CD4-positive, alpha-beta T cell (primary cell): ENCODE data around the gene TSTD1. TPM values are rescaled to one million over a fixed set of nuclear protein-coding genes. Genes with fewer than 3 reads are reported as not detected.

ENCODE experiments used
- ATAC-seq: fragments of 200-7000 bp; cut with Tn5 transposase; one replicate; pipeline ENCODE4 v1.10.0; 2022; ENCODE audit warnings: mild to moderate bottlenecking; ENCODE audit not compliant: poor library complexity
- CTCF ChIA-PET: fragments of 350-600 bp; sonication (Branson Sonifier 250); formaldehyde crosslinking; loops from one replicate; lab custom pipeline; 2021; ENCODE audit warnings: antibody characterized with exemption, inconsistent platforms; lab: Charles Lee
- POLR2A ChIA-PET: fragments of 350-600 bp; sonication (Branson Sonifier 250); formaldehyde crosslinking; loops from one replicate; lab custom pipeline; 2021; ENCODE audit warnings: antibody characterized with exemption, inconsistent platforms; lab: Charles Lee
- DNase-seq, 14 experiments: peaks; one replicate each; pipeline ENCODE4 v3.0.0-alpha.2; 2013 to 2020; ENCODE audit warnings: mixed read lengths in 2 of 14
- H3K27ac ChIP-seq, 2 donors: one replicate each; pipeline versions ENCODE4 v1.5.1 to v1.7.0; 2013; ENCODE audit warnings: low read length in 2 of 2, low read depth in 1 of 2, mild to moderate bottlenecking in 1 of 2
- H3K27me3 ChIP-seq, 2 experiments: 1 replicate in 1 of 2; 2 replicates in 1 of 2; pipeline versions ENCODE4 v1.6.1 to v1.7.0; 2013; ENCODE audit warnings: low read length in 2 of 2, control low read depth in 1 of 2, mild to moderate bottlenecking in 1 of 2, moderate library complexity in 1 of 2; ENCODE audit not compliant: insufficient read depth in 2 of 2, control insufficient read depth in 1 of 2
- H3K36me3 ChIP-seq: one replicate; pipeline ENCODE4 v1.6.1; 2013; ENCODE audit warnings: low read length, control low read depth; ENCODE audit not compliant: insufficient read depth
- H3K4me1 ChIP-seq: one replicate; pipeline ENCODE4 v1.6.1; 2013; ENCODE audit warnings: low read length, control low read depth; ENCODE audit not compliant: insufficient read depth
- H3K4me3 ChIP-seq: one replicate; pipeline ENCODE4 v1.5.1; 2013; ENCODE audit warnings: mild to moderate bottlenecking, low read length, moderate library complexity
- H3K9me3 ChIP-seq, 2 experiments: 1 replicate in 1 of 2; 2 replicates in 1 of 2; pipeline versions ENCODE4 v1.6.1 to v1.7.0; 2013; ENCODE audit warnings: low read length in 2 of 2, mild to moderate bottlenecking in 2 of 2, control low read depth in 1 of 2, moderate library complexity in 1 of 2; ENCODE audit not compliant: control insufficient read depth in 1 of 2, insufficient read depth in 1 of 2
- H3K27ac Mint-ChIP-seq: one replicate; pipeline ENCODE4 v1.8.0; 2020; ENCODE audit warnings: mixed read lengths
- H3K27me3 Mint-ChIP-seq: one replicate; pipeline ENCODE4 v1.8.0; 2021; ENCODE audit warnings: mixed read lengths
- H3K36me3 Mint-ChIP-seq: one replicate; pipeline ENCODE4 v1.8.0; 2021; ENCODE audit warnings: low read depth, mixed read lengths
- H3K4me1 Mint-ChIP-seq: one replicate; pipeline ENCODE4 v1.8.0; 2021; ENCODE audit warnings: low read depth, mixed read lengths
- H3K4me3 Mint-ChIP-seq: one replicate; pipeline ENCODE4 v1.8.0; 2020; ENCODE audit warnings: mild to moderate bottlenecking, mixed read lengths
- H3K9me3 Mint-ChIP-seq: one replicate; pipeline ENCODE4 v1.8.0; 2020; ENCODE audit warnings: mixed read lengths
- intact Hi-C, 2 experiments: fragments of 100-400 bp; cut with DNase I in 1 of 2; cut with micrococcal nuclease in 1 of 2; formaldehyde crosslinking; loops; one replicate each; pipeline versions ENCODE4 v1.15.1 to v1.9.0; 2023 to 2025; cut with DNase I, micrococcal nuclease
- total RNA-seq, 174 experiments: library from RNA in 2 of 174; stranded (reverse) in 2 of 174; gene quantifications; one replicate each; pipeline ENCODE4 v1.2.3 and lab custom pipeline; 2021 to 2026
- TF ChIP-seq, protein P1 (sequence below): fragments of 200-600 bp; IDR thresholded peaks from one replicate; pipeline ENCODE4 v1.8.0; 2022; ENCODE audit warnings: antibody characterized with exemption, mild to moderate bottlenecking

The TSTD1 gene
- total RNA-seq, 2 experiments from 2014 or later, result 38.0 to 40.3 TPM

DNA sequence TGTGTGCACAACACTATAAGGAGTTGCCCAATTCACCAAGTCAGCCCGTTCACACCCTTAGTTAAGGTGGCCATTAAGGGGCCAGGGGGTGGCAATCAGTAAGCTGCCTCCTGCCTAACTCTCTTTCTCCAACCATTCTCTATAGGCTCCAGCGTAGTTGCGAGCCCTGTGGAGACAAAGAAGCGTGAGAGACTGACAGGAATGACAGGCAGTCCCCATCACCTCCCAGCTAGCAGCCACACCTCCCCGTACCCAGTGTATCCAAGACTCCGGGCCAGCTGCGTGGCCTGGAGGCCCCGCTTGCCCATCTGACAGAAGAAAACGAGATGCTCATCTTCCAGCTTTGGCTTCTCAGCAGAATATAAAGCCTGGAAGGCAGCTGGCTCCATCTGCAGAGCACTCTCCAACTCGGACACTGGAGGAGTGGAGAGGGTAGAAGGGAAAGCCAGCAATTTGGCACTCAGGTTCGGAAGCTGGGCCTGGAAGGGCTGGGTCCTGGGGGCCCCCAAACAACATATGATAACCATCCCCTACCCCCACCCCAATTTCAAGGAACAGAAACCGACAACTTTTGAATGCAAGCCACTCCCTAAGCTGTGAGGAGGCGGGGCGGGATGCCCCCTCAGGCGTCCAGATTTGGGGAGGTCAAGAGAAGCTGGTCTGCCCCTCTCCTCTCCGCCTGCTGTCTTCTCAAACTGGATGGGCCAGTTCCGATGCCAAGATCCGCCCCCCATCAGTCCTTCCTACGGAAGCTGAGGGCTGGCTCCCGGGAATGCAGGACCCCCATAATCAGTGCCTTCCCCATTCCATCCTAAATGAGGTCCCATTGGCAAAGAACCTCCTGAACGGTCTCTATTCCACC, 872 bp downstream of the TSTD1 start:
- TF ChIP-seq, protein P1, sequence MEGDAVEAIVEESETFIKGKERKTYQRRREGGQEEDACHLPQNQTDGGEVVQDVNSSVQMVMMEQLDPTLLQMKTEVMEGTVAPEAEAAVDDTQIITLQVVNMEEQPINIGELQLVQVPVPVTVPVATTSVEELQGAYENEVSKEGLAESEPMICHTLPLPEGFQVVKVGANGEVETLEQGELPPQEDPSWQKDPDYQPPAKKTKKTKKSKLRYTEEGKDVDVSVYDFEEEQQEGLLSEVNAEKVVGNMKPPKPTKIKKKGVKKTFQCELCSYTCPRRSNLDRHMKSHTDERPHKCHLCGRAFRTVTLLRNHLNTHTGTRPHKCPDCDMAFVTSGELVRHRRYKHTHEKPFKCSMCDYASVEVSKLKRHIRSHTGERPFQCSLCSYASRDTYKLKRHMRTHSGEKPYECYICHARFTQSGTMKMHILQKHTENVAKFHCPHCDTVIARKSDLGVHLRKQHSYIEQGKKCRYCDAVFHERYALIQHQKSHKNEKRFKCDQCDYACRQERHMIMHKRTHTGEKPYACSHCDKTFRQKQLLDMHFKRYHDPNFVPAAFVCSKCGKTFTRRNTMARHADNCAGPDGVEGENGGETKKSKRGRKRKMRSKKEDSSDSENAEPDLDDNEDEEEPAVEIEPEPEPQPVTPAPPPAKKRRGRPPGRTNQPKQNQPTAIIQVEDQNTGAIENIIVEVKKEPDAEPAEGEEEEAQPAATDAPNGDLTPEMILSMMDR, result no peak
- no peaks in the 10 kb centered on the region for H3K27me3 ChIP-seq
- CTCF ChIA-PET, result interaction anchor here (1.2 to 6.6 kb wide), 6 partner anchors 17 to 61 kb away, joined by 3 to 66 read pairs (median 8); partner anchors contain the start of genes ARHGAP30, F11R and KLHDC9
- Mint-ChIP-seq H3K27me3 (no peaks in the 10 kb centered on the region), H3K4me3 (peak overlapping the region; percentile 88), H3K9me3 (no peaks in the 10 kb centered on the region), H3K36me3 (peaks cover 44% of the 10 kb centered on the region), H3K4me1 (peaks cover 36% of the 10 kb centered on the region), H3K27ac (peak overlapping the region; percentile 91)
- no peaks in the 10 kb centered on the region for H3K9me3 ChIP-seq
- POLR2A ChIA-PET, result interaction anchor here (0.7 to 5.0 kb wide), 10 partner anchors 9 to 128 kb away, joined by 3 to 66 read pairs (median 6); partner anchors contain the start of genes ARHGAP30, DEDD, F11R and KLHDC9
- intact Hi-C loops, result loop anchor here in 1 of 2 experiments (2.0 to 5.0 kb wide), 2 partner anchors 17 to 41 kb away; partner anchors contain the start of gene F11R
- ATAC-seq (no peak), DNase-seq (no peak)
- H3K4me1 ChIP-seq, result peaks cover 49% of the 10 kb centered on the region
- H3K4me3 ChIP-seq, result peak overlapping the region; percentile 99
- peaks cover 36% of the 10 kb centered on the region for H3K36me3 ChIP-seq
- peak overlapping the region; percentile 86 to 88 for H3K27ac ChIP-seq

GRCh38 chr1:161033751-161034150, 5.0 kb downstream of the TSTD1 start:
- ChIA-PET POLR2A (interaction anchor here (1.3 kb wide), 1 partner anchor 12 kb away, joined by 5 read pairs; the partner anchor contains the start of gene USF1), CTCF (interaction anchor here (1.4 kb wide), 1 partner anchor 44 kb away, joined by 5 read pairs; no protein-coding TSS in a partner anchor)
- intact Hi-C loops, result no loop called here
- Mint-ChIP-seq H3K9me3 (no peaks in the 10 kb centered on the region), H3K36me3 (peaks cover 4% of the 10 kb centered on the region), H3K4me3 (no peak overlapping the region), H3K27me3 (no peaks in the 10 kb centered on the region), H3K27ac (no peak overlapping the region), H3K4me1 (peaks cover 17% of the 10 kb centered on the region)
- Histone ChIP-seq H3K27ac (no peak overlapping the region), H3K36me3 (no peaks in the 10 kb centered on the region), H3K4me3 (no peak overlapping the region), H3K4me1 (peaks cover 17% of the 10 kb centered on the region), H3K27me3 (no peaks in the 10 kb centered on the region), H3K9me3 (no peaks in the 10 kb centered on the region)
- ATAC-seq, result no peak
- TF ChIP-seq, protein P1, result no peak
- no peak for DNase-seq

DNA sequence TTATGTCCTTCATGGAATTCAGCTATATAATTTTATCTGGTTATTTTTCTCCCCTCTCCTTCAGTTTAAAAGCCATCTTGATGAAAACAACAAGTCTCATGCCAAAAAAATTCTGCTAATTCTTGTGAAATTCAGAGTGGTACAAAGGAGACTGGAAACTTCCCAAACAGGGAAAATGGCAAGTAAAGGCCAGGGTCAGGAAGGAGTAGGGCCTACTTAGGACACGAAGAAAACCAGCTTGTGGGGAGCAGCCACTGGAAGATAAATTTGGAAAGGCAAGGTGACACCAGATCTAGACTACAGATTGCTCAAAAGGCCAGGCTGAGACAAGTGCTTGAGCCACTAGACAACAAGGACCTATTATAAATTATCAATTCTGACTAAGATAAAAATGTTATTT, 6.4 kb downstream of the TSTD1 start:
- no peaks in the 10 kb centered on the region for H3K9me3 Mint-ChIP-seq
- intact Hi-C loops, result no loop called here
- TF ChIP-seq, protein P1, result no peak
- Histone ChIP-seq H3K4me1 (peaks cover 5% of the 10 kb centered on the region), H3K27me3 (no peaks in the 10 kb centered on the region), H3K9me3 (no peaks in the 10 kb centered on the region), H3K27ac (no peak overlapping the region), H3K4me3 (no peak overlapping the region), H3K36me3 (no peaks in the 10 kb centered on the region)
- no peak for ATAC-seq
- CTCF ChIA-PET, result interaction anchor here (1.4 kb wide), 2 partner anchors 35 to 42 kb away, joined by 3 to 5 read pairs; no protein-coding TSS in a partner anchor
- H3K27ac Mint-ChIP-seq, result no peak overlapping the region
- H3K4me3 Mint-ChIP-seq, result no peak overlapping the region
- H3K36me3 Mint-ChIP-seq, result no peaks in the 10 kb centered on the region
- POLR2A ChIA-PET, result interaction anchor here (0.6 to 1.4 kb wide), 4 partner anchors 11 to 366 kb away, joined by 3 to 6 read pairs (median 4); partner anchors contain the start of genes ARHGAP30, F11R and USF1
- H3K27me3 Mint-ChIP-seq, result no peaks in the 10 kb centered on the region
- peaks cover 10% of the 10 kb centered on the region for H3K4me1 Mint-ChIP-seq
- no peak for DNase-seq
